Hepatocyte (in vitro differentiated cells): Measurements from ENCODE around the gene SMIM20. TPM values are rescaled to one million over a fixed set of nuclear protein-coding genes. Genes with fewer than 3 reads are reported as not detected.
"Not testable (repeated sequence)": the region's sequence is repeated elsewhere in the genome, so short reads cannot be mapped to it uniquely, and the experiment has no call there.

Experiments used
- DNase-seq: peaks from one replicate; pipeline ENCODE4 v3.0.0-alpha.2; 2016; ENCODE audit warnings: low spot score
- H2AFZ ChIP-seq: fragments of 200-600 bp; sonication (generic); 2 replicates; pipeline ENCODE4 v1.6.0; 2016; ENCODE audit warnings: antibody characterized with exemption, mild to moderate bottlenecking
- H3K27ac ChIP-seq: fragments of 200-600 bp; sonication (generic); 2 replicates; pipeline ENCODE4 v1.5.1; 2016; ENCODE audit warnings: mild to moderate bottlenecking
- H3K27me3 ChIP-seq: fragments of 200-600 bp; sonication (generic); 2 replicates; pipeline ENCODE4 v1.6.1; 2016
- H3K36me3 ChIP-seq: fragments of 200-600 bp; sonication (generic); replicated peaks from 2 replicates; pipeline ENCODE4 v1.5.1; 2016; ENCODE audit warnings: low read depth; ENCODE audit not compliant: insufficient read depth
- H3K4me1 ChIP-seq: fragments of 200-600 bp; sonication (generic); 2 replicates; pipeline ENCODE4 v1.5.1; 2016; ENCODE audit warnings: mild to moderate bottlenecking, moderate library complexity; ENCODE audit not compliant: insufficient read depth
- H3K4me2 ChIP-seq: fragments of 200-600 bp; sonication (generic); 2 replicates; pipeline ENCODE4 v1.6.0; 2016
- H3K4me3 ChIP-seq: fragments of 200-600 bp; sonication (generic); 2 replicates; pipeline ENCODE4 v1.5.1; 2016; ENCODE audit warnings: mild to moderate bottlenecking
- H3K79me2 ChIP-seq: fragments of 200-600 bp; sonication (generic); 2 replicates; pipeline ENCODE4 v1.6.0; 2017; ENCODE audit warnings: mild to moderate bottlenecking
- H3K9me2 ChIP-seq: fragments of 200-600 bp; sonication (generic); replicated peaks from 2 replicates; pipeline ENCODE4 v1.6.0; 2017; ENCODE audit warnings: mild to moderate bottlenecking; ENCODE audit not compliant: insufficient read depth
- H3K9me3 ChIP-seq: fragments of 200-600 bp; sonication (generic); 2 replicates; pipeline ENCODE4 v1.5.1; 2016; ENCODE audit warnings: low read depth, mild to moderate bottlenecking
- H4K20me1 ChIP-seq: fragments of 200-600 bp; sonication (generic); 2 replicates; pipeline ENCODE4 v1.6.0; 2016; ENCODE audit warnings: mild to moderate bottlenecking; ENCODE audit not compliant: insufficient read depth, poor library complexity, severe bottlenecking
- CTCF ChIP-seq: fragments of 200-600 bp; sonication (generic); IDR thresholded peaks from 2 replicates; pipeline ENCODE4 v1.5.1; 2016; ENCODE audit warnings: antibody characterized with exemption, mild to moderate bottlenecking; ENCODE audit not compliant: poor library complexity
- EZH2 ChIP-seq: fragments of 200-600 bp; sonication (generic); IDR thresholded peaks from 2 replicates; pipeline ENCODE4 v1.6.1; 2016; ENCODE audit warnings: antibody characterized with exemption, mild to moderate bottlenecking, borderline replicate concordance
- EZH2phosphoT487 ChIP-seq: fragments of 200-600 bp; sonication (generic); IDR thresholded peaks from one replicate; pipeline ENCODE4 v1.6.1; 2018; ENCODE audit warnings: antibody characterized with exemption, mild to moderate bottlenecking, low read depth, moderate library complexity; ENCODE audit not compliant: unreplicated experiment, severe bottlenecking
- WGBS: methylation state at CpG from one replicate; pipeline ENCODE4 v1.1.6; 2016; ENCODE audit warnings: low lambda C conversion rate; ENCODE audit errors: missing lambda C conversion rate; 5-methylcytosine and 5-hydroxymethylcytosine counted together
- polyA plus RNA-seq: library from polyadenylated mRNA; unstranded; fragments of >200 nt; fragmentation: Nextera tagmentation; extraction: Ambion mirVana; gene quantifications from 2 replicates; pipeline ENCODE4 v1.2.1, GENCODE V29; 2016
- total RNA-seq: library from RNA; depleted of rRNA; stranded (reverse); fragments of >200 nt; gene quantifications from 2 replicates; pipeline ENCODE4 v1.2.3, GENCODE V29; 2014

SMIM20 gene
- total and polyA plus RNA-seq, 2 experiments from 2014 or later, result 54.5 to 55.8 TPM

- H2AFZ ChIP-seq, result no peak overlapping the region
- no peaks in the 10 kb centered on the region for H3K36me3 ChIP-seq
- H3K9me2 ChIP-seq, result no peaks in the 10 kb centered on the region
- H3K27ac ChIP-seq, result no peak overlapping the region
- no peak for DNase-seq
- H3K79me2 ChIP-seq, result no peaks in the 10 kb centered on the region
- no peak overlapping the region for H3K4me3 ChIP-seq
- H3K4me1 ChIP-seq, result no peaks in the 10 kb centered on the region
- TF ChIP-seq CTCF (no peak), EZH2phosphoT487 (no peak), EZH2 (no peak)
- 95% methylated on average over 4 of the region's 4 CpGs for WGBS
- no peaks in the 10 kb centered on the region for H4K20me1 ChIP-seq
- no peaks in the 10 kb centered on the region for H3K27me3 ChIP-seq
- H3K9me3 ChIP-seq, result no peaks in the 10 kb centered on the region
- no peak overlapping the region for H3K4me2 ChIP-seq
Measured at GRCh38 chr4:25905371-25905770, 8.6 kb upstream of the SMIM20 start.

DNA sequence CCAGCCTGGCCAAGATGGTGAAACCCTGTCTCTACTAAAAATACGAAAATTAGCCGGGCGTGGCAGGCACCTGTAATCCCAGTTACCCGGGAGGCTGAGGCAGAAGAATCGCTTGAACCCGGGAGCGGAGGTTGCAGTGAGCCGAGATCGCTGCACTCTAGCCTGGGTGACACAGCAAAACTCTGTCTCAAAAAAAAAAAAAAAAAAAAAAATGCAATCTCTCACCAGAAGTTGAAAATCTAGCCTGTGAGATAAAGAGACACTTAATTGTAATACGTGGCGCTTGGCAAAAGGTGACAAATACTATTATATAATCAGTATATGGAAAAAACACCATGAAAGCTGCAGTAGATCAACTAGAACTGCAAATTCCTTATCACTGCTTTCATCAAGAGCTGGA is 7.9 kb upstream of the SMIM20 start:
- not testable (repeated sequence) for H3K36me3 ChIP-seq, H4K20me1 ChIP-seq, H3K27ac ChIP-seq, H3K4me3 ChIP-seq, H2AFZ ChIP-seq, H3K27me3 ChIP-seq, H3K4me1 ChIP-seq, H3K9me3 ChIP-seq, H3K9me2 ChIP-seq, DNase-seq, H3K4me2 ChIP-seq, H3K79me2 ChIP-seq
- WGBS, result over 99% methylated on average over 11 of the region's 11 CpGs

- 51% methylated on average over 5 of the region's 5 CpGs for WGBS
- H3K4me2 ChIP-seq, result no peak overlapping the region
- H3K27ac ChIP-seq, result no peak overlapping the region
- H3K4me3 ChIP-seq, result no peak overlapping the region
- H4K20me1 ChIP-seq, result no peaks in the 10 kb centered on the region
- no peaks in the 10 kb centered on the region for H3K27me3 ChIP-seq
- no peaks in the 10 kb centered on the region for H3K36me3 ChIP-seq
- no peaks in the 10 kb centered on the region for H3K9me3 ChIP-seq
- TF ChIP-seq EZH2 (no peak), EZH2phosphoT487 (no peak), CTCF (no peak)
- H2AFZ ChIP-seq, result no peak overlapping the region
- H3K9me2 ChIP-seq, result no peaks in the 10 kb centered on the region
- DNase-seq, result peak; percentile 60
- H3K79me2 ChIP-seq, result no peaks in the 10 kb centered on the region
- peaks cover 6% of the 10 kb centered on the region for H3K4me1 ChIP-seq
Measured at GRCh38 chr4:25908491-25908901, 5.5 kb upstream of the SMIM20 start.

DNA sequence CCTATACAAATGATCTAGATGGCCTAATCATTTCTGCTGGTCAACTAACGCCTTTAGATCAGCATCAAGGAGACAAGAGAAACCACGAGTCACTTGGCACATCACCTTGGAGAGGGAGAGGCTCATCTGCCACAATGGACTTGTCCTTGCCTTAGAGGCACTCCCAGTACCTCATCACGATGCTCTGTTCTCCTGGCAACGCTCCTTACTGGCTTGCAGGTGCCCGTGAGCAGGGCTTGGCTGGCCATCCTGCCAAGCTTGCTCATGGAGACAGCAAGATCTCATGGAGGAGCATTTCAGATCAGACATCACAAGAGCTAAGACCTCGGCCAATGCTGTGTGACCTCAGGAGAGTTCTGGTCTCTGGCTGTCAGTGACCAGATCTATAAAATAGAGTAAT is 2.7 kb upstream of the SMIM20 start:
- Histone ChIP-seq H3K4me2 (no peak overlapping the region), H3K9me3 (no peaks in the 10 kb centered on the region), H4K20me1 (no peaks in the 10 kb centered on the region), H3K9me2 (no peaks in the 10 kb centered on the region), H3K36me3 (no peaks in the 10 kb centered on the region), H3K27me3 (no peaks in the 10 kb centered on the region), H2AFZ (no peak overlapping the region), H3K79me2 (no peaks in the 10 kb centered on the region), H3K4me1 (peaks cover 10% of the 10 kb centered on the region), H3K4me3 (no peak overlapping the region), H3K27ac (no peak overlapping the region)
- DNase-seq, result no peak
- WGBS, result 76% methylated on average over 6 of the region's 6 CpGs
- TF ChIP-seq CTCF, result no peak
- TF ChIP-seq EZH2, result no peak
- no peak for TF ChIP-seq EZH2phosphoT487
